Left cardiac atrium (tissue), 4 donors: ENCODE measurements around the gene AK9. TPM values are rescaled to one million over a fixed set of nuclear protein-coding genes. Genes with fewer than 3 reads are reported as not detected.
A peak's percentile ranks its signal among the peaks of the same experiment; 100 is the strongest.
"Not testable (repeated sequence)": the region's sequence is repeated elsewhere in the genome, so short reads cannot be mapped to it uniquely, and the experiment has no call there.

Experiments used
- ATAC-seq, 2 donors: fragments of 200-7000 bp; cut with Tn5 transposase; one replicate each; pipeline ENCODE4 v1.9.1; 2020; ENCODE audit warnings: mild to moderate bottlenecking in 2 of 2, moderate library complexity in 2 of 2
- DNase-seq: peaks from one replicate; pipeline ENCODE4 v3.0.0-alpha.2; 2020
- intact Hi-C, 2 donors: fragments of 100-400 bp; cut with DNase I; formaldehyde crosslinking; loops; one replicate each; pipeline versions ENCODE4 v1.14.1 to v1.15.1; 2022 to 2023
- total RNA-seq, 2 donors: library from RNA; stranded (reverse); fragmentation: NEBNext Ultra II Directional; extraction: Animal tissue kit (Norgen Biotek cat#: 25700); gene quantifications; one replicate each; pipeline ENCODE4 v1.2.1, GENCODE V29; 2021
- donor health status: DM: no; HTN: yes; CAD: no.
- donor health status: DM: no; HTN: yes; CAD: no; lungs with severe emphysema.
- donor health status: DM: yes; HTN: yes; CAD: no.
- donor health status: Dilated cardiomyopathy.

The AK9 gene
- total RNA-seq, 2 donors from 2014 or later: 7.6 to 9.8 TPM

GRCh38 chr6:109702791-109703190, 11.8 kb upstream of the AK9 start:
- peak in 1 of 2 donors; percentile 42 for ATAC-seq
- intact Hi-C loops: no loop called here
- DNase-seq: no peak

- DNase-seq: no peak
- intact Hi-C loops: no loop called here
- ATAC-seq: peak in 1 of 2 donors; percentile 30
Observed at GRCh38 chr6:109701774-109702173, 10.8 kb upstream of the AK9 start.

GRCh38 chr6:109701221-109701620, 10.2 kb upstream of the AK9 start:
- ATAC-seq: no peak
- intact Hi-C loops: no loop called here
- DNase-seq: no peak

GRCh38 chr6:109696355-109696754, 5.4 kb upstream of the AK9 start:
- ATAC-seq: no peak
- intact Hi-C loops: no loop called here
- DNase-seq: no peak

GRCh38 chr6:109695468-109695867, 4.5 kb upstream of the AK9 start:
- intact Hi-C loops: no loop called here
- DNase-seq (no peak), ATAC-seq (no peak)

- no peak for DNase-seq
- ATAC-seq: no peak
- intact Hi-C loops: no loop called here
Observed at GRCh38 chr6:109693111-109693510, 2.1 kb upstream of the AK9 start.

- intact Hi-C loops: no loop called here
- DNase-seq: peak; percentile 68
- peak; percentile 45 to 60 for ATAC-seq
Observed at GRCh38 chr6:109690373-109690736, 647 bp downstream of the AK9 start.

GRCh38 chr6:109687271-109687761, 3.7 kb downstream of the AK9 start:
- ATAC-seq (peak in 1 of 2 donors; percentile 13), DNase-seq (peak; percentile 34)
- intact Hi-C loops: no loop called here

- no peak for DNase-seq
- intact Hi-C loops: no loop called here
- no peak for ATAC-seq
Observed at GRCh38 chr6:109686566-109687265, 4.3 kb downstream of the AK9 start.

- DNase-seq, ATAC-seq, intact Hi-C loops: not testable (repeated sequence)
Observed at GRCh38 chr6:109678661-109679505, 12.1 kb downstream of the AK9 start.

GRCh38 chr6:109678240-109678639, 12.8 kb downstream of the AK9 start:
- ATAC-seq: no peak
- no peak for DNase-seq
- intact Hi-C loops: no loop called here

- DNase-seq (no peak), ATAC-seq (no peak)
- intact Hi-C loops: no loop called here
Observed at GRCh38 chr6:109676724-109677123, 14.3 kb downstream of the AK9 start.

GRCh38 chr6:109672839-109673238, 18.2 kb downstream of the AK9 start:
- intact Hi-C loops: no loop called here
- ATAC-seq (no peak), DNase-seq (no peak)

- no peak for ATAC-seq
- intact Hi-C loops: no loop called here
- DNase-seq: no peak
Observed at GRCh38 chr6:109672175-109672574, 18.8 kb downstream of the AK9 start.

- ATAC-seq: no peak
- no peak for DNase-seq
- intact Hi-C loops: no loop called here
Observed at GRCh38 chr6:109671733-109672132, 19.3 kb downstream of the AK9 start.

- intact Hi-C loops: no loop called here
- no peak for DNase-seq
- no peak for ATAC-seq
Observed at GRCh38 chr6:109669811-109670210, 21.2 kb downstream of the AK9 start.

GRCh38 chr6:109662192-109662591, 28.8 kb downstream of the AK9 start:
- intact Hi-C loops: no loop called here
- no peak for ATAC-seq
- no peak for DNase-seq

GRCh38 chr6:109660526-109661320, 30.3 kb downstream of the AK9 start:
- DNase-seq: no peak
- no peak for ATAC-seq
- intact Hi-C loops: no loop called here

GRCh38 chr6:109655761-109656262, 35.2 kb downstream of the AK9 start:
- ATAC-seq (no peak), DNase-seq (no peak)
- intact Hi-C loops: no loop called here

GRCh38 chr6:109653264-109653663, 37.7 kb downstream of the AK9 start:
- intact Hi-C loops: no loop called here
- DNase-seq (no peak), ATAC-seq (no peak)
